WI38 (cell line): ENCODE data around the gene S100A5.
"Not testable (repeated sequence)": the region's sequence is repeated elsewhere in the genome, so short reads cannot be mapped to it uniquely, and the experiment has no call there.

Source experiments
- H3K4me3 ChIP-seq: 2 replicates; pipeline ENCODE4 v1.5.1; 2011; ENCODE audit warnings: low read depth, mild to moderate bottlenecking, control low read depth, low read length
- CTCF ChIP-seq: IDR thresholded peaks from 2 replicates; pipeline ENCODE4 v1.5.1; 2012; ENCODE audit warnings: low read depth, mild to moderate bottlenecking, control low read depth, low read length

Gene S100A5

DNA sequence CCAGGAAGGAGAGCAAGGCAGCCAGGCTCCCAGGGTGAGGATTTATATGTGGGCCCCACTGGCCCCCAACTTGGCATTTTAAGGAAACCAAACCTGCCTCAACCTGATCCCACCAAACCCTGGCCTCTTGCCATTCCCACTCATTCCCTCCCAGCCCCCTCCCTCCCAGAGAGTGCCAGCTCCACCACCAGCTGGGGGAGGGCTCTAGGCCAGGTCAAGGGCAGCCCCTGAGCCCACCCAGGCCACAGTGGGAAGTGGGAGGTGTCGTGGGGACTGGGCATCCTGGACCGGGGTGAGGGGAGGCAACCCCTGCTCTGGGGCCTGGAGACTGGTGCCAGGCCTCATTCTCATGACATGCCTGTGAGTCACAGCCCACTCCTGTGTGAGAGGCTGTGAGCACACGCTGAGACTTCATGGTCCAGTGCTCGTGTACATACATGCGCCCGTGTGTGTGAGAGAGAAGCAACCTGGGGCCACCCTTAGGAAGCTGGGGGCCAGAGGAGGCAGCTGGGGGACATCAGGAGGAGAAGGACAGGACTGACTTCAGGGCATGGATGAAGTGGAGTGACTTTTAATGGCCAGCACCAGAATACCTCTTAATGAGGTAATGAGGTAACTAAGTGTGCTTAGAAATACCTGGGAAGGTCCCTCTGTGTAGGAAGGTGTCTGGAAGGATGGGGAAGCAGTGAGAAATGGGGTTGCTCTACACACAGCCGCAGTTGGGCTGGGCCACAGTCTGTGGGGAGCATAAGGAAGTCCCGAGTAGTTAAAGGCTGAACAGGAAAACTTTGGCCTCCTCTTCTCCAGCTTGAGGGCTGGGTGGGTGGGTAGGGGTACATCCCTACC lies 25.0 kb upstream of the S100A5 start, which contains the start of gene S100A2:
TSS of gene S100A2 (minus strand) at position 316 of the 846 bp plus-strand sequence. CDS start 1,967 bp downstream, outside the sequence.
- peak within 1 kb of the TSS; percentile 27 for H3K4me3 ChIP-seq
- TF ChIP-seq CTCF = no peak

GRCh38 chr1:153563991-153564390 lies 23.3 kb upstream of the S100A5 start:
- TF ChIP-seq CTCF = no peak
- H3K4me3 ChIP-seq = no peak overlapping the region

DNA sequence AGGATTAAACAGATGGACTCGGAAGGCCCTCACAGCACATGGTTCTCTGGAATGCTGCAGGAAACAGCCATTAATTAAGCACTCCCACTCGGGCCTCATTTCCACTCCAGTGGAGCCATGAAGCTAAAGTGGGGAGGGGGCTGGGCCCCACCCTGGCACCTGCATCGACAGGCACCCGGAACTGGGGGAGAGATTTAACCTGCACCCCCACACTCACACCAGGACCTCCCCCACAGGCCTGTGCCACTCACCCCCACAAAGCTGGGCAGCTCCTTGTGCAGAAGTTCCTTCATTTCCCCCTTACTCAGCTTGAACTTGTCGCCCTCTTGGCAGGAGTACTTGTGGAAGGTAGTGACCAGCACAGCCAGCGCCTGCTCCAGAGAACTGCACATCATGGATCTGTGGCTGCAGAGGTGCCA lies 22.8 kb upstream of the S100A5 start:
- no peak overlapping the region for H3K4me3 ChIP-seq
- no peak for TF ChIP-seq CTCF

DNA sequence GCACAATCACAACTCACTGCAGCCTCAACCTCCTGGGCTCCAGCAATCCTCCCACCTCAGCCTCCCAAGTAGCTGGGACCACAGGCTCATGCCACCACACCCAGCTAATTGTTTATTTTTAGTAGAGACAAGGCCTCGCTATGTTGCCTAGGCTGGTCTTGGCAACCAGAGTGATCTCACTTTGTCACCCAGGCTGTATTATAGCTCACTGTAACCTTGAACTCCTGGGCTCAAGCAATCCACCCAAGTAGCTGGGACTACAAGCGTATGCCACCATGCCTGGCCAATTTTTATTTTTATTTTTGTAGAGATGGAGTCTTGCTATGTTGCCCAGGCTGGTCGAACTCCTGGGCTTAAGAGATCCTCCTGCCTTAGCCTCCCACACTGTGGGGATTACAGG lies 21.3 kb upstream of the S100A5 start:
- not testable (repeated sequence) for H3K4me3 ChIP-seq

DNA sequence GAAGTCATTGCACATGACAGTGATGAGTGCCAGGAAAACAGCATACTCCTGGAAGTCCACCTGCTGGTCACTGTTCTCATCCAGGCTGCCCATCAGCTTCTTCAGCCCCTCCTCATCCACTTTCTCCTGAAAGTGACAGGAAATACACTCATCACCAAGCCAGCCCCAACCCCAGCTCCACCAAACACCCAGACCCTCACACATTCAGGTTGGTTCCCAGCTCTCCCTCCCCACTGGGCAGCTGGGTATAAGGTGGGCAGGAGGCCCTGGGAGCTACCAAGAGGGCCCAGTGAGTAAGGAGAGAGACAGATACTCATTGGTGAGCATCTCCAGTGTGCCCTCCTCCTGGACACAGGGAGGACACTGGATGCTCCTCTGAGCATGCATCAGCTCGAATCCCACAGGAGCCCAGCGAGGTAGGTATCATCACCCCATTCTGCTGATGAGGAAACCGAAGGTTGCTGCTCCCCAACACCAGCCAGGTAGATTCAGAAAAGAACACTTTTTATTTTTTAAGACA lies 20.8 kb upstream of the S100A5 start:
- TF ChIP-seq CTCF = no peak
- H3K4me3 ChIP-seq = no peak overlapping the region

DNA sequence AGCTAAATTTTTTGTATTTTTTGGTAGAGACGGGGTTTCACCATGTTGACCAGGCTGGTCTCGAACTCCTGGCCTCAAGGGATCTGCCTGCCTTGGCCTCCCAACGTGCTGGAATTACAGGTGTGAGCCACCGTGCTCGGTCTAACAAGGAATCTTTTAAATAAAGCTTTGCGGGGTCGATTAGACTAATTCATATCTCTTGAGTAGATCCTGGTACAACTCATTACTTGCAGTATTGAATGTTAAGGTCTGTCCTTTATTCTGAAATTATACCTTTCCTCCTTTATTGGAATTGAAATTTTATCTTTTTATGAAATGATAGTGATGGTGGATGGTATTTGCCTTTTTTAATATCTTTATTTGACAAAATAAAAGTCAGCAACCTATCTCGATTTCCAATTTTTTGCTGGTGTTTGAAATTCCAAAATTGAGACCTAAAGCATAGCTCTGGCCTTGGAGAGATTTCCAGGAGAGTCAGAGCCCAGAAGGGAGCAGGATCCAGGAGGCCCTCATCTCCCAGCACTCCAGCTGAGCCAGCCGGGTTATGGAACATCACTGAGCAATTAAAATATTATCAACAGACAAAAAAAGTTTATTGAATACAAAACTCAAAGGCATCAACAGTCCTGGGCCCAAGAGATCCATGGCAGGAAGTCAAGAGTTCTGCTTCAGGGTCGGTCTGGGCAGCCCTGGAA lies 20.2 kb upstream of the S100A5 start:
- no peak overlapping the region for H3K4me3 ChIP-seq
- TF ChIP-seq CTCF = no peak

DNA sequence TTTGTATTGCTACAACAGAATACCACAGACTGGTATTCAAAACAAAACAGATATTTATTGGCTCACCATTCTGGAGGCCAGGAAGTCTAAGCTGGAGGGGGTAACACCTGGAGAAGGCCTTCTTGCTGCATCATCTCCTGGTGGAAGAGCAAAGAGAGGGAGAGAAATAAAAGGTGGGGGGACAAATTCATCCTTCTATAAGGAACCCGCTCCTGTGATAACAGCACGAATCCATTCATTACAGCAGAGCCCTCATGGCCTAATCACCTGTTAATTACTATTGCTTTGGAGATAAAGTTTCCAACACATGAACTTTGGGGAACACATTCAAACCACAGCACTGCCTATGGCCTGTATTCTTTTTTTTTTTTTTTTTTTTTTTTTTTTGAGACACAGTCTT lies 19.5 kb upstream of the S100A5 start:
- H3K4me3 ChIP-seq = no peak overlapping the region
- TF ChIP-seq CTCF = no peak
